C4-2B (cell line): ENCODE data around the gene CRYGN.

ENCODE experiments used
- CTCF ChIP-seq: fragments of 450-650 bp; conservative IDR thresholded peaks from 2 replicates; pipeline ENCODE4 v1.5.1; 2017; ENCODE audit warnings: mild to moderate bottlenecking
- ZFX ChIP-seq: fragments of 450-650 bp; IDR thresholded peaks from 2 replicates; pipeline ENCODE4 v1.6.1; 2017

GRCh38 chr7:151444632-151445031 is 4.7 kb upstream of the CRYGN start:
- TF ChIP-seq CTCF: no peak
- TF ChIP-seq ZFX: no peak
